Measurements from ENCODE around the gene INSRR. TPM values are rescaled to one million over a fixed set of nuclear protein-coding genes. Genes with fewer than 3 reads are reported as not detected.

INSRR gene
- total and polyA plus RNA-seq, 9 of the 15 experiments (the other 6 are each of a cell fraction or from before 2014, with no cell fraction given), result 0.03 to 0.18 (median 0.06) TPM; not detected in 3

GRCh38 chr1:156889802-156890580 lies 31.1 kb upstream of the INSRR start (continued):
- no peak for TF ChIP-seq E2F1 (CRISPR knock-in tag; IDR thresholded peaks at IDR 0.05)
- TF ChIP-seq ZKSCAN8 (CRISPR knock-in tag; IDR thresholded peaks at IDR 0.05), result no peak
- peak; percentile 58; the same call in 1 of the 2 replicates for TF ChIP-seq CTBP1 (IDR thresholded peaks at IDR 0.05; ENCODE audit: borderline replicate concordance)
- TF ChIP-seq RREB1 (CRISPR knock-in tag; IDR thresholded peaks at IDR 0.05), result no peak
- peak; percentile 43 for TF ChIP-seq ZNF316 (IDR thresholded peaks at IDR 0.05)
- peak in 1 of 2 experiments; percentile 30; a peak in 1 of 4 replicates for TF ChIP-seq TBL1XR1 (IDR thresholded peaks at IDR 0.05; ENCODE audit: low read length in 2 of 2)
- no peak for TF ChIP-seq POLR2H (tag; IDR thresholded peaks at IDR 0.05; ENCODE audit: low read depth)
- no peak for TF ChIP-seq ZFP30 (CRISPR knock-in tag; IDR thresholded peaks at IDR 0.05; ENCODE audit: borderline replicate concordance)
- TF ChIP-seq MEF2A (IDR thresholded peaks at IDR 0.05; ENCODE audit: control insufficient read depth, low read depth, low read length), result no peak
- TF ChIP-seq RERE (CRISPR knock-in tag; IDR thresholded peaks at IDR 0.05; ENCODE audit: borderline replicate concordance), result no peak
- TF ChIP-seq COPS2 (conservative IDR thresholded peaks at IDR 0.05), result no peak
- TF ChIP-seq CBFA2T3 (IDR thresholded peaks at IDR 0.05), result no peak
- no peak for TF ChIP-seq SRSF1 (IDR thresholded peaks at IDR 0.05; ENCODE audit: low read depth, low read length)
- TF ChIP-seq XRCC3 (IDR thresholded peaks at IDR 0.05), result no peak
- TF ChIP-seq ZNF79 (CRISPR knock-in tag; IDR thresholded peaks at IDR 0.05; ENCODE audit: low read depth), result no peak
- TF ChIP-seq MAFF (IDR thresholded peaks at IDR 0.05; ENCODE audit: low read length), result no peak

Measured in K562 (cell line).